T-helper 2 cell treated with Interferon-gamma antibody and Interleukin-4, amounts not matched to agents 100 ng/mL and 5 ng/mL, for 36 hours (primary cell): ENCODE results near the gene ULBP2. TPM values are rescaled to one million over a fixed set of nuclear protein-coding genes. Genes with fewer than 3 reads are reported as not detected.

Experiments
- intact Hi-C: fragments of 100-400 bp; cut with micrococcal nuclease; formaldehyde crosslinking; loops from one replicate; pipeline ENCODE4 v1.15.1; 2023
- total RNA-seq: library from RNA; stranded (reverse); gene quantifications from 2 replicates; pipeline ENCODE4 v1.2.3, GENCODE V29; 2022

The ULBP2 gene
- total RNA-seq, 1 donor from 2014 or later = 0.16 TPM

GRCh38 chr6:149995235-149995750 is 53.5 kb downstream of the ULBP2 start:
- intact Hi-C loops = no loop called here

GRCh38 chr6:149995971-149996370 is 54.2 kb downstream of the ULBP2 start:
- intact Hi-C loops = no loop called here

Other genes with a start within 250 kb of the ULBP2 start
- gene LATS1, start 223.9 kb upstream of the ULBP2 start, total RNA-seq = 37.9 and 40.1 TPM in 2 replicates
- gene NUP43, start 195.5 kb upstream of the ULBP2 start, total RNA-seq = 69.2 and 72.2 TPM in 2 replicates
- gene PCMT1, start 192.3 kb upstream of the ULBP2 start, total RNA-seq = 88.0 and 89.8 TPM in 2 replicates
- 2.9 and 3.4 TPM in 2 replicates for gene LRP11, start 77.7 kb upstream of the ULBP2 start, total RNA-seq
- gene RAET1E, start 43.9 kb upstream of the ULBP2 start, total RNA-seq = not detected in 2 replicates
- gene RAET1G, start 18.9 kb upstream of the ULBP2 start, total RNA-seq = not detected in 2 replicates
- 0.27 and 0.39 TPM in 2 replicates for gene ULBP1, start 21.9 kb downstream of the ULBP2 start, total RNA-seq
- not detected in 2 replicates for gene RAET1L, start 83.5 kb downstream of the ULBP2 start, total RNA-seq
- 0.98 and 1.0 TPM in 2 replicates for gene ULBP3, start 127.1 kb downstream of the ULBP2 start, total RNA-seq
- 0.27 TPM in 1 of 2 replicates, not detected in the other for gene PPP1R14C, start 201.0 kb downstream of the ULBP2 start, total RNA-seq